Measurements from ENCODE around the gene ABAT. TPM values are rescaled to one million over a fixed set of nuclear protein-coding genes. Genes with fewer than 3 reads are reported as not detected.

Gene ABAT
- total and polyA plus RNA-seq, 2 donors from 2014 or later = 9.6 to 34.0 TPM

GRCh38 chr16:8694795-8695728 is 20.6 kb downstream of the ABAT start:
- Histone ChIP-seq H3K4me3 (ENCODE audit: low read length in 3 of 3) (no peak overlapping the region), H3K9me3 (ENCODE audit: control insufficient read depth in 2 of 3, insufficient read depth in 1 of 3, low read length in 3 of 3) (peaks cover 0 to under 1% (median under 1%) of the 10 kb centered on the region in 3 donors), H3K4me1 (ENCODE audit: control insufficient read depth in 2 of 3, insufficient read depth in 2 of 3, low read depth in 1 of 3, low read length in 3 of 3) (no peaks in the 10 kb centered on the region), H3K27ac (ENCODE audit: low read depth in 2 of 2, low read length in 2 of 2) (no peak overlapping the region), H3K27me3 (ENCODE audit: control insufficient read depth, insufficient read depth, low read length) (no peaks in the 10 kb centered on the region), H3K9ac (ENCODE audit: low read length in 3 of 3) (no peak overlapping the region), H3K36me3 (ENCODE audit: control insufficient read depth in 2 of 3, insufficient read depth in 3 of 3, low read length in 3 of 3) (no peaks in the 10 kb centered on the region)
- TF ChIP-seq, protein P1, sequence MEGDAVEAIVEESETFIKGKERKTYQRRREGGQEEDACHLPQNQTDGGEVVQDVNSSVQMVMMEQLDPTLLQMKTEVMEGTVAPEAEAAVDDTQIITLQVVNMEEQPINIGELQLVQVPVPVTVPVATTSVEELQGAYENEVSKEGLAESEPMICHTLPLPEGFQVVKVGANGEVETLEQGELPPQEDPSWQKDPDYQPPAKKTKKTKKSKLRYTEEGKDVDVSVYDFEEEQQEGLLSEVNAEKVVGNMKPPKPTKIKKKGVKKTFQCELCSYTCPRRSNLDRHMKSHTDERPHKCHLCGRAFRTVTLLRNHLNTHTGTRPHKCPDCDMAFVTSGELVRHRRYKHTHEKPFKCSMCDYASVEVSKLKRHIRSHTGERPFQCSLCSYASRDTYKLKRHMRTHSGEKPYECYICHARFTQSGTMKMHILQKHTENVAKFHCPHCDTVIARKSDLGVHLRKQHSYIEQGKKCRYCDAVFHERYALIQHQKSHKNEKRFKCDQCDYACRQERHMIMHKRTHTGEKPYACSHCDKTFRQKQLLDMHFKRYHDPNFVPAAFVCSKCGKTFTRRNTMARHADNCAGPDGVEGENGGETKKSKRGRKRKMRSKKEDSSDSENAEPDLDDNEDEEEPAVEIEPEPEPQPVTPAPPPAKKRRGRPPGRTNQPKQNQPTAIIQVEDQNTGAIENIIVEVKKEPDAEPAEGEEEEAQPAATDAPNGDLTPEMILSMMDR (IDR thresholded peaks at IDR 0.05; ENCODE audit: borderline replicate concordance, extremely low read depth, insufficient read depth) = no peak
- intact Hi-C loops (cut with DNase I) = no loop called here
- FAIRE-seq (no peak), DNase-seq (no peak)

DNA sequence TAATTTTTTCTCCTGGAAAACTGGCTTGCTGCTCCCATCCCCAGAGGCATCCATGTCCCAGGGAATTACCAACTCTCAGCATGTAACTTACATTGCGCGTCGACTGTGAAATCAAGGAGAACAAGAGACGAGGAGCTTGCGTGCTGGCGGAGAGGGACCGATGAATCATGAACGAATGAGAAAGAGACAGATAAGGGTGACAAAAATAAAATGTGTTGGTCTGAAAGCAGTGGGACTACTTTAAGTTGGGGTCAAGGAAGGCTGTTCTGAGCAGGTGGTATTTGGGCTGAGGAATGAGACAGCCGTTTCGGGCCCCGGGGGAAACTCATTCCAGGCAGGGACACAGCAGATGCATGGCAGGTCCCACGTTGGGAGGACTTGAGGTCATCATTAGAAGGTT is 22.5 kb downstream of the ABAT start:
- H3K4me3 ChIP-seq (ENCODE audit: low read length in 3 of 3) = no peak overlapping the region
- TF ChIP-seq, protein P1 (IDR thresholded peaks at IDR 0.05; ENCODE audit: borderline replicate concordance, extremely low read depth, insufficient read depth) = no peak
- DNase-seq = no peak
- H3K9me3 ChIP-seq (ENCODE audit: control insufficient read depth in 2 of 3, insufficient read depth in 1 of 3, low read length in 3 of 3) = no peaks in the 10 kb centered on the region
- no peaks in the 10 kb centered on the region for H3K36me3 ChIP-seq (ENCODE audit: control insufficient read depth in 2 of 3, insufficient read depth in 3 of 3, low read length in 3 of 3)
- H3K27ac ChIP-seq (ENCODE audit: low read depth in 2 of 2, low read length in 2 of 2) = no peak overlapping the region
- H3K27me3 ChIP-seq (ENCODE audit: control insufficient read depth, insufficient read depth, low read length) = no peaks in the 10 kb centered on the region
- FAIRE-seq = no peak
- no peak overlapping the region for H3K9ac ChIP-seq (ENCODE audit: low read length in 3 of 3)
- intact Hi-C loops (cut with DNase I) = no loop called here
- H3K4me1 ChIP-seq (ENCODE audit: control insufficient read depth in 2 of 3, insufficient read depth in 2 of 3, low read depth in 1 of 3, low read length in 3 of 3) = no peaks in the 10 kb centered on the region

- Histone ChIP-seq H3K27ac (ENCODE audit: low read depth in 2 of 2, low read length in 2 of 2) (no peak overlapping the region), H3K36me3 (ENCODE audit: control insufficient read depth in 2 of 3, insufficient read depth in 3 of 3, low read length in 3 of 3) (no peaks in the 10 kb centered on the region), H3K9me3 (ENCODE audit: control insufficient read depth in 2 of 3, insufficient read depth in 1 of 3, low read length in 3 of 3) (no peaks in the 10 kb centered on the region), H3K4me3 (ENCODE audit: low read length in 3 of 3) (no peak overlapping the region), H3K27me3 (ENCODE audit: control insufficient read depth, insufficient read depth, low read length) (no peaks in the 10 kb centered on the region), H3K4me1 (ENCODE audit: control insufficient read depth in 2 of 3, insufficient read depth in 2 of 3, low read depth in 1 of 3, low read length in 3 of 3) (no peaks in the 10 kb centered on the region), H3K9ac (ENCODE audit: low read length in 3 of 3) (no peak overlapping the region)
- DNase-seq (no peak), FAIRE-seq (no peak)
- intact Hi-C loops (cut with DNase I) = no loop called here
- TF ChIP-seq, protein P1 (IDR thresholded peaks at IDR 0.05; ENCODE audit: borderline replicate concordance, extremely low read depth, insufficient read depth) = no peak
Measured at GRCh38 chr16:8697965-8698364, 23.5 kb downstream of the ABAT start.
